HCT116 (cell line): Measurements from ENCODE around the gene PEX6. TPM values are rescaled to one million over a fixed set of nuclear protein-coding genes. Genes with fewer than 3 reads are reported as not detected.

ENCODE experiments used
- ATAC-seq: fragments of 200-7000 bp; cut with Tn5 transposase; 2 replicates; pipeline ENCODE4 v1.9.1; 2020; ENCODE audit warnings: mild to moderate bottlenecking, moderate library complexity
- BruUV-seq: library from RNA; stranded (reverse); fragments of 400-500 nt; replicated peaks from 2 replicates; lab custom pipeline; 2021; lab: Mats Ljungman, UMichigan
- CTCF ChIA-PET: fragments of 300-600 bp; sonication (Branson Sonifier 250); formaldehyde crosslinking; loops from one replicate; lab custom pipeline; 2021; ENCODE audit warnings: antibody characterized with exemption; lab: Charles Lee
- POLR2A ChIA-PET: fragments of 300-600, 350-600 bp; sonication (Branson Sonifier 250); formaldehyde crosslinking; loops from one replicate; lab custom pipeline; 2021; ENCODE audit warnings: antibody characterized with exemption; lab: Charles Lee
- RAD21 ChIA-PET, 2 experiments: fragments of 300-600 bp; sonication (Branson Sonifier 250); formaldehyde crosslinking; loops; one replicate each; lab custom pipeline; 2023; ENCODE audit warnings: low total read pairs in 2 of 2; ENCODE audit not compliant: uncharacterized antibody in 2 of 2, unreplicated experiment in 2 of 2, low non-redundant PET in 1 of 2; lab: Charles Lee
- DNase-seq: peaks from one replicate; pipeline ENCODE4 v3.0.0-alpha.2; 2010; ENCODE audit warnings: low read depth, low spot score
- H2AFZ ChIP-seq: fragments of 200-600 bp; shearing (Covaris generic), sonication (generic); 2 replicates; pipeline ENCODE4 v1.6.1; 2017; ENCODE audit warnings: low read depth, mixed run types, mixed read lengths, antibody characterized with exemption, low read length; ENCODE audit not compliant: poor library complexity, severe bottlenecking
- H3K27ac ChIP-seq: 2 replicates; pipeline ENCODE4 v1.5.1; 2012; ENCODE audit warnings: low read depth, low read length
- H3K27me3 ChIP-seq: fragments of 200-600 bp; sonication (generic); 2 replicates; pipeline ENCODE4 v1.6.1; 2016; ENCODE audit warnings: mixed run types, low read length, mixed read lengths; ENCODE audit not compliant: insufficient read depth
- H3K36me3 ChIP-seq, 2 experiments: fragments of 200-500 bp in 1 of 2; fragments of 200-600 bp in 1 of 2; sonication (Bioruptor generic) in 1 of 2; sonication (generic) in 1 of 2; 2 replicates each; pipeline versions ENCODE4 v1.5.1 to v1.6.1; 2014 to 2016; ENCODE audit warnings: low read length in 2 of 2, inconsistent platforms in 1 of 2, mixed read lengths in 1 of 2, mixed run types in 1 of 2; ENCODE audit not compliant: insufficient read depth in 2 of 2, control insufficient read depth in 1 of 2
- H3K4me1 ChIP-seq, 2 experiments: fragments of 200-600 bp in 1 of 2; sonication (generic) in 1 of 2; 2 replicates each; pipeline versions ENCODE4 v1.5.1 to v1.6.1; 2012 to 2017; ENCODE audit warnings: low read length in 2 of 2, inconsistent platforms in 1 of 2, mild to moderate bottlenecking in 1 of 2, mixed read lengths in 1 of 2, mixed run types in 1 of 2, moderate library complexity in 1 of 2; ENCODE audit not compliant: insufficient read depth in 2 of 2, control insufficient read depth in 1 of 2
- H3K4me2 ChIP-seq: fragments of 200-600 bp; sonication (generic); 2 replicates; pipeline ENCODE4 v1.6.1; 2017; ENCODE audit warnings: mixed run types, low read length, mixed read lengths
- H3K4me3 ChIP-seq, 2 experiments: fragments of 200-600 bp in 1 of 2; sonication (generic) in 1 of 2; replicated peaks in 1 of 2; 2 replicates each; pipeline ENCODE4 v1.5.1; 2011 to 2016; ENCODE audit warnings: low read length in 2 of 2, control low read depth in 1 of 2, low read depth in 1 of 2, mild to moderate bottlenecking in 1 of 2, mixed read lengths in 1 of 2, mixed run types in 1 of 2
- H3K79me2 ChIP-seq: fragments of 200-600 bp; sonication (generic); 2 replicates; pipeline ENCODE4 v1.6.1; 2017; ENCODE audit warnings: mild to moderate bottlenecking, mixed run types, low read length, moderate library complexity, mixed read lengths; ENCODE audit not compliant: insufficient read depth
- H3K9ac ChIP-seq: fragments of 200-600 bp; sonication (generic); 2 replicates; pipeline ENCODE4 v1.6.1; 2016; ENCODE audit warnings: low read length, mixed read lengths
- H3K9me2 ChIP-seq: fragments of 200-600 bp; sonication (generic), shearing (Covaris generic); 2 replicates; pipeline ENCODE4 v1.6.1; 2017; ENCODE audit warnings: mixed run types, mild to moderate bottlenecking, moderate library complexity; ENCODE audit not compliant: insufficient read depth
- H3K9me3 ChIP-seq, 2 experiments: fragments of 200-500 bp in 1 of 2; fragments of 200-600 bp in 1 of 2; sonication (Bioruptor generic) in 1 of 2; sonication (generic) in 1 of 2; 2 replicates each; pipeline ENCODE4 v1.6.1; 2014 to 2017; ENCODE audit warnings: low read length in 2 of 2, mixed read lengths in 2 of 2, inconsistent platforms in 1 of 2, low read depth in 1 of 2, mild to moderate bottlenecking in 1 of 2, mixed run types in 1 of 2, moderate library complexity in 1 of 2; ENCODE audit not compliant: control insufficient read depth in 1 of 2, insufficient read depth in 1 of 2
- H4K20me1 ChIP-seq: fragments of 200-600 bp; sonication (generic), shearing (Covaris generic); 2 replicates; pipeline ENCODE4 v1.6.1; 2017; ENCODE audit warnings: mixed run types, mild to moderate bottlenecking, moderate library complexity; ENCODE audit not compliant: insufficient read depth
- ATF3 ChIP-seq: IDR thresholded peaks from 2 replicates; pipeline ENCODE4 v1.6.1; 2012
- CBX3 ChIP-seq: IDR thresholded peaks from 2 replicates; pipeline ENCODE4 v1.6.1; 2012; ENCODE audit warnings: low read depth
- CEBPB ChIP-seq: IDR thresholded peaks from 2 replicates; pipeline ENCODE4 v1.6.1; 2012; ENCODE audit warnings: low read depth
- CTCF ChIP-seq, 3 experiments: fragments of 200-600 bp in 1 of 3; sonication (generic) in 1 of 3; IDR thresholded peaks in 2 of 3; conservative IDR thresholded peaks in 1 of 3; 2 replicates each; pipeline ENCODE4 v1.5.1; 2012 to 2017; ENCODE audit warnings: low read depth in 2 of 3, low read length in 2 of 3, antibody characterized with exemption in 1 of 3, borderline replicate concordance in 1 of 3, control low read depth in 1 of 3, mild to moderate bottlenecking in 1 of 3, mixed read lengths in 1 of 3, mixed run types in 1 of 3, moderate library complexity in 1 of 3; ENCODE audit not compliant: insufficient read depth in 1 of 3
- EGR1 ChIP-seq: IDR thresholded peaks from 2 replicates; pipeline ENCODE4 v1.6.1; 2012; ENCODE audit warnings: low read depth
- ELF1 ChIP-seq: IDR thresholded peaks from 2 replicates; pipeline ENCODE4 v1.6.1; 2012; ENCODE audit warnings: low read depth, borderline replicate concordance
- EZH2phosphoT487 ChIP-seq: fragments of 200-600 bp; IDR thresholded peaks from 2 replicates; pipeline ENCODE4 v1.6.1; 2018; ENCODE audit warnings: antibody characterized with exemption, borderline replicate concordance
- MAX ChIP-seq: IDR thresholded peaks from 2 replicates; pipeline ENCODE4 v1.6.1; 2012
- POLR2A ChIP-seq: IDR thresholded peaks from 2 replicates; pipeline ENCODE4 v1.7.0; 2011; ENCODE audit warnings: borderline replicate concordance; ENCODE audit not compliant: insufficient read depth, insufficient read length; ENCODE audit errors: extremely low read depth
- POLR2AphosphoS5 ChIP-seq: IDR thresholded peaks from 2 replicates; pipeline ENCODE4 v1.6.1; 2011; ENCODE audit warnings: mild to moderate bottlenecking, low read depth, low read length, moderate library complexity
- RAD21 ChIP-seq: IDR thresholded peaks from 2 replicates; pipeline ENCODE4 v1.6.1; 2012; ENCODE audit warnings: low read depth, mild to moderate bottlenecking
- REST ChIP-seq: IDR thresholded peaks from 2 replicates; pipeline ENCODE4 v1.6.1; 2012; ENCODE audit warnings: low read depth
- SIN3A ChIP-seq: IDR thresholded peaks from 2 replicates; pipeline ENCODE4 v1.6.1; 2012; ENCODE audit warnings: low read depth
- SP1 ChIP-seq: IDR thresholded peaks from 2 replicates; pipeline ENCODE4 v1.6.1; 2012; ENCODE audit warnings: low read depth
- SRF ChIP-seq: IDR thresholded peaks from 2 replicates; pipeline ENCODE4 v1.6.1; 2012; ENCODE audit warnings: low read depth
- TCF7L2 ChIP-seq: IDR thresholded peaks from 2 replicates; pipeline ENCODE4 v1.7.0; 2011; ENCODE audit warnings: borderline replicate concordance, inconsistent platforms; ENCODE audit not compliant: insufficient read depth, insufficient read length; ENCODE audit errors: extremely low read depth
- YY1 ChIP-seq: IDR thresholded peaks from 2 replicates; pipeline ENCODE4 v1.6.1; 2011; ENCODE audit warnings: low read length, low read depth, moderate library complexity, mild to moderate bottlenecking; ENCODE audit not compliant: insufficient replicate concordance; ENCODE audit errors: extremely low read depth
- ZFX ChIP-seq: fragments of 450-650 bp; IDR thresholded peaks from 2 replicates; pipeline ENCODE4 v1.6.1; 2017
- ZNF274 ChIP-seq: fragments of 200-500 bp; sonication (Bioruptor generic); IDR thresholded peaks from 2 replicates; pipeline ENCODE4 v1.6.1; 2014; ENCODE audit warnings: mild to moderate bottlenecking, low read depth, low read length, inconsistent platforms
- intact Hi-C: fragments of 100-400 bp; cut with micrococcal nuclease; formaldehyde crosslinking; loops from 2 replicates; pipeline ENCODE4 v1.10.0; 2022
- total RNA-seq: library from RNA; stranded (reverse); gene quantifications from one replicate; pipeline ENCODE4 v1.2.1, GENCODE V29; 2021; ENCODE audit not compliant: unreplicated experiment

PEX6 gene
- total RNA-seq, 1 experiment from 2014 or later: 21.4 TPM

- intact Hi-C loops: no loop called here
- H3K9ac ChIP-seq: no peak overlapping the region
- H3K9me2 ChIP-seq: no peaks in the 10 kb centered on the region
- no peak overlapping the region for H3K4me2 ChIP-seq
- no peak for ATAC-seq
- no peaks in the 10 kb centered on the region for H3K27me3 ChIP-seq
- RAD21 ChIA-PET: no interaction called here
- no peak for TF ChIP-seq CBX3
- no peak for TF ChIP-seq REST
- no peak for TF ChIP-seq EZH2phosphoT487
- no peak for TF ChIP-seq EGR1
- TF ChIP-seq SRF: no peak
- no peak for TF ChIP-seq ZFX
- no peak for TF ChIP-seq MAX
- TF ChIP-seq RAD21: no peak
- no peak for TF ChIP-seq ELF1
- TF ChIP-seq POLR2AphosphoS5: no peak
- TF ChIP-seq TCF7L2: no peak
- TF ChIP-seq CTCF (IDR thresholded peaks at IDR 0.05 in 2 of 3, conservative IDR thresholded peaks at IDR 0.05 in 1 of 3; ENCODE audit: borderline replicate concordance in 1 of 3, insufficient read depth in 1 of 3, low read depth in 2 of 3, low read length in 2 of 3): no peak
- TF ChIP-seq SP1: no peak
- no peak for TF ChIP-seq ZNF274
- no peak for TF ChIP-seq CEBPB
- no peak for TF ChIP-seq ATF3
- TF ChIP-seq SIN3A: no peak
- no peak for TF ChIP-seq POLR2A
- TF ChIP-seq YY1: no peak
- BruUV-seq: no TSS peak
- peaks cover 58% of the 10 kb centered on the region for H3K79me2 ChIP-seq
- H3K4me3 ChIP-seq: no peak overlapping the region
- CTCF ChIA-PET: interaction anchor here (1.1 kb wide), 1 partner anchor 124 kb away, joined by 3 read pairs; no protein-coding TSS in a partner anchor
- peaks cover 9 to 28% of the 10 kb centered on the region in 2 experiments for H3K4me1 ChIP-seq
- H4K20me1 ChIP-seq: no peaks in the 10 kb centered on the region
- POLR2A ChIA-PET: no interaction called here
- no peak overlapping the region for H2AFZ ChIP-seq
- H3K36me3 ChIP-seq: peaks cover 9 to 10% of the 10 kb centered on the region in 2 experiments
- H3K9me3 ChIP-seq: no peaks in the 10 kb centered on the region
- H3K27ac ChIP-seq: no peak overlapping the region
- DNase-seq: no peak
Measured at GRCh38 chr6:43019152-43019551, 40.2 kb upstream of the PEX6 start.
